ENCODE results near the gene AASDH.

AASDH gene

GRCh38 chr4:56320293-56320692 is 67.0 kb downstream of the AASDH start:
- Histone ChIP-seq H3K4me2 (ENCODE audit: low read depth, low read length) (no peak overlapping the region), H3K4me3 (ENCODE audit: low read length) (no peak overlapping the region), H3K79me2 (ENCODE audit: low read length) (no peaks in the 10 kb centered on the region), H3K36me3 (replicated peaks; ENCODE audit: insufficient read depth, low read length) (no peaks in the 10 kb centered on the region), H3K9ac (ENCODE audit: low read length) (no peak overlapping the region), H3K4me1 (ENCODE audit: low read length) (no peaks in the 10 kb centered on the region), H3F3A (ENCODE audit: insufficient read depth, low read length) (no peaks in the 10 kb centered on the region), H3K27ac (ENCODE audit: low read length) (no peak overlapping the region), H3K27me3 (replicated peaks; ENCODE audit: insufficient read depth, low read length) (no peaks in the 10 kb centered on the region), H2AFZ (ENCODE audit: low read length) (no peak overlapping the region), H3K9me3 (replicated peaks; ENCODE audit: insufficient read depth, low read length) (no peaks in the 10 kb centered on the region), H4K20me1 (ENCODE audit: insufficient read depth, low read length) (no peaks in the 10 kb centered on the region), H3K9me2 (replicated peaks; ENCODE audit: insufficient read depth, low read length) (no peaks in the 10 kb centered on the region)
- TF ChIP-seq CTCF (IDR thresholded peaks at IDR 0.05; ENCODE audit: low read length) = no peak
- no peak for TF ChIP-seq EZH2 (optimal IDR thresholded peaks at IDR 0.05; ENCODE audit: low read depth, low read length)
- no peak for TF ChIP-seq EZH2phosphoT487 (IDR thresholded peaks at IDR 0.05; ENCODE audit: low read length)
- no peak for DNase-seq

- Histone ChIP-seq H4K20me1 (ENCODE audit: insufficient read depth, low read length) (no peaks in the 10 kb centered on the region), H3K9me2 (replicated peaks; ENCODE audit: insufficient read depth, low read length) (no peaks in the 10 kb centered on the region), H3K4me2 (ENCODE audit: low read depth, low read length) (no peak overlapping the region), H3K36me3 (replicated peaks; ENCODE audit: insufficient read depth, low read length) (no peaks in the 10 kb centered on the region), H3F3A (ENCODE audit: insufficient read depth, low read length) (no peaks in the 10 kb centered on the region), H3K27ac (ENCODE audit: low read length) (no peak overlapping the region), H3K79me2 (ENCODE audit: low read length) (no peaks in the 10 kb centered on the region), H3K27me3 (replicated peaks; ENCODE audit: insufficient read depth, low read length) (no peaks in the 10 kb centered on the region), H3K9me3 (replicated peaks; ENCODE audit: insufficient read depth, low read length) (no peaks in the 10 kb centered on the region), H2AFZ (ENCODE audit: low read length) (no peak overlapping the region), H3K4me1 (ENCODE audit: low read length) (no peaks in the 10 kb centered on the region), H3K9ac (ENCODE audit: low read length) (no peak overlapping the region), H3K4me3 (ENCODE audit: low read length) (no peak overlapping the region)
- TF ChIP-seq EZH2 (optimal IDR thresholded peaks at IDR 0.05; ENCODE audit: low read depth, low read length) (no peak), EZH2phosphoT487 (IDR thresholded peaks at IDR 0.05; ENCODE audit: low read length) (no peak), CTCF (IDR thresholded peaks at IDR 0.05; ENCODE audit: low read length) (no peak)
- DNase-seq = no peak
These were observed 68.7 kb downstream of the AASDH start for GRCh38 chr4:56318555-56318954.

- no peak overlapping the region for H3K4me3 ChIP-seq (ENCODE audit: low read length)
- H3K4me2 ChIP-seq (ENCODE audit: low read depth, low read length) = no peak overlapping the region
- H3K9me3 ChIP-seq (replicated peaks; ENCODE audit: insufficient read depth, low read length) = no peaks in the 10 kb centered on the region
- H3K9me2 ChIP-seq (replicated peaks; ENCODE audit: insufficient read depth, low read length) = no peaks in the 10 kb centered on the region
- no peaks in the 10 kb centered on the region for H3K27me3 ChIP-seq (replicated peaks; ENCODE audit: insufficient read depth, low read length)
- TF ChIP-seq EZH2 (optimal IDR thresholded peaks at IDR 0.05; ENCODE audit: low read depth, low read length) (no peak), EZH2phosphoT487 (IDR thresholded peaks at IDR 0.05; ENCODE audit: low read length) (no peak), CTCF (IDR thresholded peaks at IDR 0.05; ENCODE audit: low read length) (no peak)
- H3K4me1 ChIP-seq (ENCODE audit: low read length) = no peaks in the 10 kb centered on the region
- no peaks in the 10 kb centered on the region for H4K20me1 ChIP-seq (ENCODE audit: insufficient read depth, low read length)
- no peak overlapping the region for H3K27ac ChIP-seq (ENCODE audit: low read length)
- no peaks in the 10 kb centered on the region for H3F3A ChIP-seq (ENCODE audit: insufficient read depth, low read length)
- H3K9ac ChIP-seq (ENCODE audit: low read length) = no peak overlapping the region
- H3K79me2 ChIP-seq (ENCODE audit: low read length) = no peaks in the 10 kb centered on the region
- DNase-seq = no peak
- H2AFZ ChIP-seq (ENCODE audit: low read length) = no peak overlapping the region
- no peaks in the 10 kb centered on the region for H3K36me3 ChIP-seq (replicated peaks; ENCODE audit: insufficient read depth, low read length)
These were observed 69.5 kb downstream of the AASDH start for GRCh38 chr4:56317749-56318148.

Measured in MM.1S (cell line).